GM12801 (cell line): ENCODE results near the gene WIPF2.

Source experiments
- CTCF ChIP-seq: IDR thresholded peaks from one replicate; pipeline ENCODE4 v1.5.1; 2011; ENCODE audit warnings: control low read depth; ENCODE audit not compliant: insufficient read length; ENCODE audit errors: extremely low read depth

The WIPF2 gene

GRCh38 chr17:40287494-40288369, 68.6 kb downstream of the WIPF2 start, which contains the start of gene CDC6:
Gene CDC6, plus strand, starts transcription at chr17:40287879. Its CDS starts 1,542 bp downstream, at chr17:40289421.
- TF ChIP-seq CTCF: no peak

- no peak for TF ChIP-seq CTCF
These were observed 71.7 kb downstream of the WIPF2 start for GRCh38 chr17:40290629-40291280.

GRCh38 chr17:40291281-40291664, 72.2 kb downstream of the WIPF2 start:
- TF ChIP-seq CTCF: no peak

GRCh38 chr17:40293363-40293762, 74.3 kb downstream of the WIPF2 start:
- TF ChIP-seq CTCF: no peak

GRCh38 chr17:40295488-40296436, 76.7 kb downstream of the WIPF2 start:
- TF ChIP-seq CTCF: no peak

- TF ChIP-seq CTCF: no peak
These were observed 78.4 kb downstream of the WIPF2 start for GRCh38 chr17:40297511-40297910.

GRCh38 chr17:40298726-40299125, 79.6 kb downstream of the WIPF2 start:
- TF ChIP-seq CTCF: no peak
